ENCODE data around the gene MAT2A. TPM values are rescaled to one million over a fixed set of nuclear protein-coding genes. Genes with fewer than 3 reads are reported as not detected.

Gene MAT2A
- total and polyA plus RNA-seq, 2 donors (not counting 1 experiment from before 2014, with no cell fraction given), result 133 to 177 TPM

GRCh38 chr2:85503851-85504777 lies 34.9 kb upstream of the MAT2A start:
- no peak overlapping the region for H3K27ac ChIP-seq (ENCODE audit: low read length in 2 of 2)

More at GRCh38 chr2:85503851-85504777, 34.9 kb upstream of the MAT2A start:
- Mint-ChIP-seq H3K4me3 (no peak overlapping the region), H3K27ac (no peak overlapping the region), H3K27me3 (no peaks in the 10 kb centered on the region), H3K9me3 (ENCODE audit: insufficient read depth) (no peaks in the 10 kb centered on the region), H3K4me1 (peaks cover 13% of the 10 kb centered on the region)
- no peak overlapping the region for H3K4me2 ChIP-seq (replicated peaks; ENCODE audit: low read depth, low read length, poor library complexity, severe bottlenecking)
- no peaks in the 10 kb centered on the region for H3K36me3 ChIP-seq (replicated peaks in 1 of 2; ENCODE audit: control extremely low read depth in 1 of 2, control insufficient read depth in 1 of 2, extremely low read depth in 1 of 2, insufficient read depth in 2 of 2, low read length in 1 of 2)
- no peak for ATAC-seq (ENCODE audit: low read depth)
- no peak overlapping the region for H2AFZ ChIP-seq (ENCODE audit: insufficient read depth, low read depth, low read length, poor library complexity, severe bottlenecking)
- POLR2A ChIA-PET, result no interaction called here
- intact Hi-C loops (cut with micrococcal nuclease), result no loop called here
- H3K9me3 ChIP-seq (ENCODE audit: control extremely low read depth in 1 of 3, control insufficient read depth in 2 of 3, insufficient read depth in 1 of 3, low read length in 2 of 3), result no peaks in the 10 kb centered on the region
- no peaks in the 10 kb centered on the region for H3K27me3 ChIP-seq (replicated peaks in 1 of 4; ENCODE audit: control extremely low read depth in 1 of 4, control insufficient read depth in 3 of 4, insufficient read depth in 4 of 4, low read length in 3 of 4)
- no peak overlapping the region for H3K4me3 ChIP-seq (ENCODE audit: control extremely low read depth in 1 of 5, extremely low read depth in 1 of 5, insufficient read depth in 1 of 5, low read depth in 2 of 5, low read length in 4 of 5)
- CTCF ChIA-PET, result no interaction called here
- H3K9ac ChIP-seq (ENCODE audit: low read length), result no peak overlapping the region
- no peak for TF ChIP-seq CTCF (IDR thresholded peaks at IDR 0.05)
- TF ChIP-seq EZH2 (IDR thresholded peaks at IDR 0.05; ENCODE audit: borderline replicate concordance, insufficient read depth, low read depth, low read length, poor library complexity, severe bottlenecking), result no peak
- DNase-seq, result no peak
- H3K79me2 ChIP-seq (ENCODE audit: control insufficient read depth, insufficient read depth, low read length), result no peaks in the 10 kb centered on the region
- H4K20me1 ChIP-seq (ENCODE audit: control insufficient read depth, insufficient read depth, low read length, poor library complexity, severe bottlenecking), result no peaks in the 10 kb centered on the region
- H3K4me1 ChIP-seq (ENCODE audit: control insufficient read depth in 2 of 2, insufficient read depth in 2 of 2, low read length in 2 of 2), result peaks cover 6 to 15% of the 10 kb centered on the region in 2 donors
- 93% methylated on average over 14 of the region's 18 CpGs for WGBS (ENCODE audit: insufficient coverage)

Data from B cell (primary cell).